Mucosa of descending colon (tissue), 3 donors: Measurements from ENCODE around the gene ACHE. TPM values are rescaled to one million over a fixed set of nuclear protein-coding genes. Genes with fewer than 3 reads are reported as not detected.

Experiments used
- ATAC-seq: fragments of 200-7000 bp; cut with Tn5 transposase; one replicate; pipeline ENCODE4 v1.9.1; 2020; ENCODE audit warnings: mild to moderate bottlenecking, moderate library complexity
- DNase-seq, 3 donors: peaks; one replicate each; pipeline ENCODE4 v3.0.0-alpha.2; 2020
- H3K36me3 ChIP-seq: fragments of 200-600 bp; one replicate; pipeline ENCODE4 v1.8.0; 2021; ENCODE audit warnings: low read depth, mild to moderate bottlenecking
- H3K4me1 ChIP-seq: fragments of 200-600 bp; one replicate; pipeline ENCODE4 v1.8.0; 2021; ENCODE audit warnings: low read depth, mild to moderate bottlenecking
- H3K4me3 ChIP-seq: fragments of 200-600 bp; one replicate; pipeline ENCODE4 v1.8.0; 2021; ENCODE audit warnings: mild to moderate bottlenecking
- H3K9me3 ChIP-seq: fragments of 200-600 bp; one replicate; pipeline ENCODE4 v1.8.0; 2021; ENCODE audit warnings: mild to moderate bottlenecking
- intact Hi-C, 2 donors: fragments of 100-400 bp; cut with DNase I in 1 of 2; cut with micrococcal nuclease in 1 of 2; formaldehyde crosslinking; loops; one replicate each; pipeline versions ENCODE4 v1.11.0 to v1.11.1; 2022; cut with DNase I, micrococcal nuclease
- total RNA-seq, 3 donors: library from RNA; stranded (reverse); fragmentation: NEBNext Ultra II Directional in 2 of 3; extraction: Animal tissue kit (Norgen Biotek cat#: 25700) in 2 of 3; gene quantifications; one replicate each; pipeline versions ENCODE4 v1.2.1 to v1.2.4, GENCODE V29; 2021 to 2023
- TF ChIP-seq, protein P1 (sequence below): fragments of 200-600 bp; IDR thresholded peaks from one replicate; pipeline ENCODE4 v1.8.0; 2022; ENCODE audit warnings: antibody characterized with exemption, mild to moderate bottlenecking
- donor health status: DM: no; HTN: no; CAD: no; lungs with moderate emphysema.
- donor health status: DM: no; HTN: no; CAD: no.
- donor health status: DM: no; HTN: yes; CAD: no.

Gene ACHE
- total RNA-seq, 3 donors from 2014 or later: 16.2 to 41.4 (median 20.9) TPM

DNA sequence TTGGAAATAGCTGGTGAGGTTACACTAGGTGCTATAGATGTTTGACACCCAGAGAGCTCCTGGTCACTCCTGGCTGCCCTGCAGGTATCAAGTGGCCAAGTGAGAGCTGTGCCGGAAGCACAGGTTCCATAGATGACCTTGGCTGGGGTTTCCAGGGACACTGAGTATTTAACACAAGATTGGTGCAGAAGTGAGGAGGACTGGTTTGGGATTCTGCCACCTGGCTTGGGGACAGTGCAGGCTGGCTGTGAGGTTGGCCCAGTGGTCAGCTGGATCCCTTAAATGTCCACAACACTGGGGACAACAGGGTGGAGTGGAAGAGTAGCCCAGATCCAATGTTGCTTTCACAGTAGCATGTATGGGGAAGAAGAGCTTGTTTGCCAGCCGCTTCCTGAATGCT is 5.3 kb upstream of the ACHE start:
- no peak for DNase-seq
- no peak for ATAC-seq

DNA sequence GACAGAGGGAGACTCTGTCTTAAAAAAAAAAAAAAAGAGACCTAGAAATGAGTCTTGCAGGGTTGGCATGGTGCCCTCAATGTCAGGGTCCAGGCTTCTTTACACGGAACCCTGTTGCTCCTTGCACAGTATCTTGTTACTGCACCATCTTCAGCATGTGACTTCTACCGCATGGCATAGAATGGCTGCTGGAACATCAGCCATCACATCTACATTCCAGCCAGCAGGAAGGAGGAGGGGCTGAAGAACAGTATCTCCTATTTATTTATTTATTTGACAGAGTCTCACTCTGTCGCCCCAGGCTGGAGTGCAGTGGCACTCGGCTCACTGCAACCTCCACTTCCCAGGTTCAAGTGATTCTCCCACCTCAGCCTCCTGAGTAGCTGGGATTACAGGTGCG is 3.7 kb upstream of the ACHE start:
- Histone ChIP-seq H3K9me3 (no peaks in the 10 kb centered on the region), H3K4me3 (no peak overlapping the region), H3K4me1 (peaks cover 37% of the 10 kb centered on the region), H3K36me3 (peaks cover 4% of the 10 kb centered on the region)
- intact Hi-C loops: loop anchor here (5.0 kb wide), 2 partner anchors 68 to 158 kb away; partner anchors contain the start of gene MUC12 (in 1 of the 2)
- ATAC-seq (no peak), DNase-seq (no peak)
- TF ChIP-seq, protein P1, sequence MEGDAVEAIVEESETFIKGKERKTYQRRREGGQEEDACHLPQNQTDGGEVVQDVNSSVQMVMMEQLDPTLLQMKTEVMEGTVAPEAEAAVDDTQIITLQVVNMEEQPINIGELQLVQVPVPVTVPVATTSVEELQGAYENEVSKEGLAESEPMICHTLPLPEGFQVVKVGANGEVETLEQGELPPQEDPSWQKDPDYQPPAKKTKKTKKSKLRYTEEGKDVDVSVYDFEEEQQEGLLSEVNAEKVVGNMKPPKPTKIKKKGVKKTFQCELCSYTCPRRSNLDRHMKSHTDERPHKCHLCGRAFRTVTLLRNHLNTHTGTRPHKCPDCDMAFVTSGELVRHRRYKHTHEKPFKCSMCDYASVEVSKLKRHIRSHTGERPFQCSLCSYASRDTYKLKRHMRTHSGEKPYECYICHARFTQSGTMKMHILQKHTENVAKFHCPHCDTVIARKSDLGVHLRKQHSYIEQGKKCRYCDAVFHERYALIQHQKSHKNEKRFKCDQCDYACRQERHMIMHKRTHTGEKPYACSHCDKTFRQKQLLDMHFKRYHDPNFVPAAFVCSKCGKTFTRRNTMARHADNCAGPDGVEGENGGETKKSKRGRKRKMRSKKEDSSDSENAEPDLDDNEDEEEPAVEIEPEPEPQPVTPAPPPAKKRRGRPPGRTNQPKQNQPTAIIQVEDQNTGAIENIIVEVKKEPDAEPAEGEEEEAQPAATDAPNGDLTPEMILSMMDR: no peak

More for the DNA sequence above, 5.3 kb upstream of the ACHE start:
- Histone ChIP-seq H3K4me3 (no peak overlapping the region), H3K36me3 (peaks cover 4% of the 10 kb centered on the region), H3K9me3 (no peaks in the 10 kb centered on the region), H3K4me1 (peaks cover 24% of the 10 kb centered on the region)
- intact Hi-C loops: no loop called here
- TF ChIP-seq, protein P1: no peak

DNA sequence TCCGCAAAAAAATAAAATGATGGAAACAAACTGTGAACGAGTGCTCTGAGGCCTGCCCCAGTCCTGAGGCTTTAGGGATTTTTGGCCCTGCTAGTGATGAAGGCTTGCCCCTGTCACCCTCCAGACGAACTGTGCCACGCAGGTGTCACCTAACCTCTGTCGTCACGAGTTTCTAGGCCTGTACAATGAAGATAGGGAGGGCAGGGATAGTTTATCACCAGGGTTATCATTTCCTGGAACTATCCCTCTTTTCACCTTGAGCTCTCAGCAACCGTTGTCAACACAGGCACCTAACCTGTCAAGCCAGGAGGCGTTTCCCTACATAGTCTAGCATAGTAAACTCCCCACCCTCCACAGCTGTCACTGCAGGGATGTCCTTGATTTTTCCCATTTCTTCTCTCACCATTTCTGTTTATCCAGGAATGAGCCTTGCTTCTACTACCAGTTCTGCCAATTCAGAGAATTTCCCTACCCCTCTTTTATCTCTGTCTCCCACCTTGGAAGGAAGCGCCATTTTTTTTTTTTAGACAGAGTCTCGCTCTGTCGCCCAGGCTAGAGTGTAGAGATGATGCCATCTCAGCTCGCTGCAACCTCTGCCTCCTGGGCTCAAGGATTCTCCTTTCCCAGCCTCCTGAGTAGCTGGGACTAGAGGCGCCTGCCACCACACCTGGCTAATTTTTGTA is 2.2 kb upstream of the ACHE start:
- TF ChIP-seq, protein P1: no peak
- intact Hi-C loops: loop anchor here (5.0 kb wide), 2 partner anchors 69 to 159 kb away; partner anchors contain the start of gene MUC12 (in 1 of the 2)
- no peak overlapping the region for H3K4me3 ChIP-seq
- H3K4me1 ChIP-seq: peaks cover 40% of the 10 kb centered on the region
- DNase-seq: peak in 2 of 3 donors; percentile 58 to 83
- H3K36me3 ChIP-seq: peaks cover 4% of the 10 kb centered on the region
- peak; percentile 73 for ATAC-seq
- H3K9me3 ChIP-seq: no peaks in the 10 kb centered on the region

DNA sequence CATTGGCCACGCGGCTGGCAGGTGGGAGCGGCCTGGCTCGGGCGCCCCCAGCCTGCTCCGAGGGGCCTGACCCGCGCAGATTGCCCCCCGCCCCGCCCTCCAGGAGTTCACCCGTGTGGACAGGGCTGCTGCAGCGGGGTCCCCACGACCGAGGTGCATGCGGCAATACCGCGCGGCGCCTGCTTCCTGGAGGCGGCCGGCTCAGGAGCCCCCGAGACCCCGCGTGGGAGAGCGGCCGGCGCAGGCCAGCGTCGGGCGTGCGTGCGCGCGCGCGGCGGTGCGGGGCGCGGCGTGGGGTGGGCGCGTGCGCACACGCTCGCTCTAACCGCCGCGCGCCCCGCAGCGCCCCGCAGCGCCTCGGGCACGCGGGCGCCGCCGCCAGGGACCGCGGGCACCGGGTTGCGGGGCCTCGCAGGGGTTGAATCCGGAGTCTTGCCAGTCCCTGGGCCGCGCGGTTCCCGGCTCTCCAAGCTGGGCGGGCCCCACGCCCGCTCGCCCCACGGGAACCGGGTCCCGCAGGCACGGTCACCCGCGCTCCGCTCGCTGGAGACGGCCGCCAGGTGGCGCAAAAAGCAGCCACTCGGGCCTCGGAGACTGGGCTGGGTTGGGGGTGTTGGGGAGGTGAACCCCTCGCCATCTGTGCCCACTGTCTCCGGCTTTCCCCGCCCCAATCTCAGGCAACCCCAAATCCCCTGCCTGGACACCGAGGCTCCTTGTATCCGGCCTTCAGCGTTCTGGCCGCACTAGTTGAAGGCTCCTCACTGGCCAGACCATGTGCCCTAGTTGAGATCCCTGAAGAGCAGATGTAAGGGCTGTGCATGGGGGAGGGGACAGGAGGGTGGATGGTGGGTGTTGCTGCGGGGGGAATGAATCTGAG is 1.3 kb upstream of the ACHE start:
- peak in 2 of 3 donors; percentile 70 to 80 for DNase-seq
- peak; percentile 37 for ATAC-seq
- TF ChIP-seq, protein P1: peak; percentile 47
- intact Hi-C loops: loop anchor here (5.0 kb wide), 2 partner anchors 70 to 160 kb away; partner anchors contain the start of gene MUC12 (in 1 of the 2)
- Histone ChIP-seq H3K4me1 (peaks cover 34% of the 10 kb centered on the region), H3K36me3 (peaks cover 4% of the 10 kb centered on the region), H3K4me3 (no peak overlapping the region), H3K9me3 (no peaks in the 10 kb centered on the region)

DNA sequence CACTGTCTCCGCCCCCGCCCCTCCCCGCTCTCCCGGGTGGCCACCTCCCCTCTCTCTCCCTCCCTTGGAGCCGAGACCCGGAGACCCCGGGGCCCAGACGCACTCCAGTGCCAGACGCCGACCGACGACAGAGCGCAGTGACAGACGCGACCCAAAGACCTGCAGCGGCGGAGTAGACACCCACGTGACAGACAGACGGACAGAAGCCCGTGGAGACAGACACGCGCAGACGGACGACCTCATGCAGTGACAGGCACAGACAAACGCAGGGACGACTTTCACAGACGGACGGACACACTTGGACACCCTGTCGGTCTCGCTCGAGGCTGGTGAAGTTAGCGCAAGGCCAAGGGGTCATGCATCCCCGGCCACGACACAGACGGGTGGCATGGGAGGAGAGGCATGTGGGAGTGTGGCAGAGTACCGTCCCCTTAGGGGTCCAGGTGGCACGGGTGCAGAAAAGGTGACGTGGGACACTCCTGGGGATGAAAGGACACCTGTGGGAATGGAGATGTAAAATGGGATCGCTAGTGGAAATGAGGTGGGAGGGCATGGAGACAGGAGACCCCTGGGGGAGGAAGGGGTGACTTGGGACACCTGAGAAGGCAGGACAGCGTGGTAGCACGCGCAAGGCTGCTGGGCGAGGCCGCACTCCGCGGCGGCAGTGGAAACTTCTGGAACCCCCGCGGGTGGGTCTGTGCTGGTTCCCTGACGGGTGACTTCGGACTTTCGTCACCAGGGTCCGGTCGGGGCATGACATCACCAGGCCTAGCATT is 456 bp upstream of the ACHE start:
- Histone ChIP-seq H3K4me3 (no peak overlapping the region), H3K36me3 (no peaks in the 10 kb centered on the region), H3K4me1 (peaks cover 34% of the 10 kb centered on the region), H3K9me3 (no peaks in the 10 kb centered on the region)
- intact Hi-C loops: loop anchor here (5.0 kb wide), 2 partner anchors 71 to 161 kb away; partner anchors contain the start of gene MUC12 (in 1 of the 2)
- TF ChIP-seq, protein P1: no peak
- DNase-seq (peak; percentile 58 to 73 (median 71)), ATAC-seq (peak; percentile 40)
